NOMO-1 treated with DMSO at 0.1 percent for 48 hours (cell line): ENCODE results near the gene C6orf15.

Experiments
- DNase-seq: peaks from one replicate; lab custom pipeline; 2025; ENCODE audit not compliant: unreplicated experiment; lab: John Stamatoyannopoulos, UW

Gene C6orf15

GRCh38 chr6:31131595-31131994 is 19.2 kb upstream of the C6orf15 start:
- no peak for DNase-seq

GRCh38 chr6:31130751-31131150 is 18.4 kb upstream of the C6orf15 start:
- DNase-seq, result no peak

- no peak for DNase-seq
Measured at GRCh38 chr6:31129130-31129529, 16.8 kb upstream of the C6orf15 start.

DNA sequence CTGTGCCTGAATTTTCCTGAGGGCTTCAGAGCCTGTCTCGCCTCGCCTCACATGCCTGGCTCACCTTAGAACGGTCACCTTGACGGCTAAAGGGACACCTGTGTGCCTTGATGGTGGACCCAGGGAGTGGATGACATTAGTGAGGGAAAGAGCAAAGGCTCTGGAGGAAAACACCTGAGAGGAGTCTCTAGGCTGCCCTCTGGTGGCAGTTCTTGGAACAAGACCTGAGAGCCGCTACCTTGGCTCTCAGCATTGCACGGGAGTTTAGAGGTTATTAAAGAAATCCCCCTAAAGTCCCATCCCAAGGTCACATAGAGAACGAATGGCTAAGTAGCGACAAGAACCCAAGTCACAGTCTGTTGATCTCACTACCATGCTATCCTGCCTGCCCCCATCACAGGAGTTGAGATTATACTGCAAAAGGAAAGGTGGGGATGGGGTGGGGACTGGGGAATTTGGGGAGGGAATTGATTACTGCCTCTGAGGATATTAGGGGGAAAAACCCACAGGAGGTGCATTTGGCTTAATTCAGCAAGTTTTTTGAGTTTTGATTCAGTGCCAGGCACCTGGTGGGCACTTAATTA is 15.8 kb upstream of the C6orf15 start:
- peak; percentile 23 for DNase-seq

DNA sequence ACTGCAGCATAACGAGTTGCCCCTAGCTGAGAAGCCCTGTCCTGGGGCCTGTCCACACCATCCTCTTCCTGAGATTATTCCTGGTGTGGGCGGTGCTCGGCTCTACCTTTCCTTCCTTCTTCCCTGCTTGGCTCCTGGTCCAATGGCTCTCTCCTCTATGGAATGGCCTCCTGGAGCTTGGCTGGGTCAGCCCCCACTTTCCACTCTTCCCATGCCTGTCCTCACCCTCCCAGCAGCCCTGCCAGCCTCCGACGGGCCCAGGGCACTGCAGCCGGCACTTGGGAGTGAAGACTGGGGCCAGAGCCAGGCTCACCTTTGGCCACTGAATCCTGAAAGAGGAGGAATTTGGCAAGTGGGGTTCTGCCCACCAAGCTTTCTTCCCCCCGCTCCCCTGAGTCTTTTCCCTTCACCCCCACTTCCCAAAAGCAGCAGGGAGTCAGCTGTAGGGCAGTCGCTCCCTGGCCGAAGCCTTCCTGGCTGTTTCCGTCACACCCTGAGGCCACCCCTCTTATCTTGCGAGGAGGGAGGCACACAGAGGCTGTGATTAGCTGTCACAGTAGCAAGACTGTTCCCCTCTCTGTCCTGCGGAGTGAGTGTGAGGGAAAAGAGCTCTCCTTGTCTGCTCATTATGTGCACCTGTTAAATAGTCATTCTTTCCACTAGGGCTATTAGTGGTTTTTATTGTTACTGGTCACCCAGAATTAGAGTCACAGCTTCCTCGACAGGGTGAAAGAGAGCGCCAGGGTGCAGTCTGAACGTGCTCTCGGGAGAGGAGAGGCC is 14.2 kb upstream of the C6orf15 start:
- DNase-seq, result no peak

- no peak for DNase-seq
Measured at GRCh38 chr6:31125586-31126363, 13.4 kb upstream of the C6orf15 start.

DNA sequence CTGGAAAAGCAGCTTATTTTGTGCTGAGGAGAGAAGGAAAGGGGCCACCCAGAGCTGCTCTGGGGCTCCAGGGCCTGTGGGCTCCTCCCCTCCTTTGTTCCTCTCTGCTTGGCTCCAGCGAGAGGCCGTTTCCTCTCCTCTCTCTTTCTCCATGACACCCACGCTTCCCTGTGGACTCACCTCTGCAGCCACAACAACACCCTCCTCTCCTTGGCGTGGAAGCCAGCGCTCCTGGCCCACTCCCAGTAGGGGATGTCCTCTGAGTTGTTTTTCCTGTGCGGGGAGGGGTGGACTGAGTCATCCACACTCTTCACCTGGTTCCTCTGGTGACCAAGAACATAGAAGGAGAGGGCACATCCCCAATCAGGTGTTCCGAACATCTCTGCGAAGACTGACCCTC is 12.8 kb upstream of the C6orf15 start:
- DNase-seq, result no peak

- no peak for DNase-seq
Measured at GRCh38 chr6:31122791-31123706, 10.7 kb upstream of the C6orf15 start.

GRCh38 chr6:31121131-31121790 is 8.9 kb upstream of the C6orf15 start:
- no peak for DNase-seq

GRCh38 chr6:31120151-31120915 is 8.0 kb upstream of the C6orf15 start, which contains the start of gene CDSN:
Gene CDSN, minus strand, starts transcription at chr6:31120446. Its CDS starts 27 bp downstream, at chr6:31120419.
- DNase-seq, result no peak

- DNase-seq, result no peak
Measured at GRCh38 chr6:31118178-31118577, 5.8 kb upstream of the C6orf15 start.

GRCh38 chr6:31116661-31117385 is 4.4 kb upstream of the C6orf15 start:
- DNase-seq, result no peak

DNA sequence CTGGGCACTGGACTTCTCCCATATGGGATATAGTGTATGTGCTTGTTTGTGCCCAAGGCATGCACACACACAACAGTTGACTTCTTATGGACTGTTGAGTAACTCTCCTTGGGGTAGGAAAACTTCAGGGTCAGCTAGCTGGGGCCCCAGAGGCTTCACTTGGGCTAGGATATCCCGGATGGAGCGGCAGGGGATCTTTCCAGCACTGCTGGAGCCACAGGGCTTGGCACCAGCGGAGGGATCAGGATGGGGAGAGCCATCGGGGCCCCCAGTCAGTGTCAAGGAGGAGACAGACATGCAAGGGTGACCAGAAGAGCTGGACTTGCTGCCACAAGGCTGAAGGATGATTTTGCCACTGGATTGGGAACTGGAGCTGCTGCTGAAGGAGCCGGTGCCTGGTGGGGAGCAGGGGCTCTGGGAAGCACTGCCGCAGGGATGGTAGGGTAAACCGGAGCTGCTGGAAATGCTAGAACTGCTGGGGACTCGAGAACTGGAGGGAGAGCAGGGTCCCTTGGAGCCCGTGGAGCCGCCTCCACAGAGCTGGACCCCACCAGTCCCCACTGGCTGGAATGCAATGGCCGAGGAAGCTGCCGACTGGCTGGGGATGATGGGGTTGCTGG is 3.7 kb upstream of the C6orf15 start:
- DNase-seq, result no peak

- peak; percentile 8 for DNase-seq
Measured at GRCh38 chr6:31114970-31115849, 2.8 kb upstream of the C6orf15 start.

- DNase-seq, result no peak
Measured at GRCh38 chr6:31114541-31114878, 2.1 kb upstream of the C6orf15 start, which contains the start of gene PSORS1C1. Gene PSORS1C1, plus strand, starts transcription at chr6:31114800. Its CDS starts 14,833 bp downstream, at chr6:31129633.

DNA sequence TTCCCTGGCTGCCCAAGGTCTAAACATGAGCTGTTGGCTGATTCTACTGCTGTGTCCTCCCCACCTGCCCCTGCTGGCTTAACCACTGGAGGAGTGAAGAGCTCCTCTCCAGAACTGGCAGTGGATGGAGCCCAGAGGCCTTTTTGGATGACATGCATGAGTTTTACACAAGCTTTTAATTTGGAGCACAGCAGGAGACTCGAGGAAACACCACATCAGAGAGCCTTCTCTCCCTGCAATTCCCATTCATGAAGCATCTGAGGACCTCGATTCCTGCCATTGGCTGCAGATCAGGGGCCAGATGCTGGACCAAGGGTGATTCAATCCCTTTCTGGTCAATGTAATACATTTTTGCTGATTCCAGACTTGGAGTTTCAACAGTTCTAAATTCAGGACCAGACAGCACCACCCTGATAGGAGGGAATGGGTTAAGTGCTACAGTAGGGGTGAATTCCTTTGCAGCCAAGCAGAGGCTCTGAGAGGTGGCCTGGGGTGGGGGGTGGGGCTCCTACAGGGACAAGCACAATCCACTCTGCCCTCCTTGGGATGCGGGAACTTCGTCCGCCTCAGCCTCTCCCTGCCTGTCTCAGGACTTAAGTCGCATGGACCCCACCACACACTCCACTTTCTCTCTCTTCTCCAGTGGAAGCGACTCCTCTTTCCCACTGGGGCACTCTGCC is 1.6 kb upstream of the C6orf15 start:
- no peak for DNase-seq

DNA sequence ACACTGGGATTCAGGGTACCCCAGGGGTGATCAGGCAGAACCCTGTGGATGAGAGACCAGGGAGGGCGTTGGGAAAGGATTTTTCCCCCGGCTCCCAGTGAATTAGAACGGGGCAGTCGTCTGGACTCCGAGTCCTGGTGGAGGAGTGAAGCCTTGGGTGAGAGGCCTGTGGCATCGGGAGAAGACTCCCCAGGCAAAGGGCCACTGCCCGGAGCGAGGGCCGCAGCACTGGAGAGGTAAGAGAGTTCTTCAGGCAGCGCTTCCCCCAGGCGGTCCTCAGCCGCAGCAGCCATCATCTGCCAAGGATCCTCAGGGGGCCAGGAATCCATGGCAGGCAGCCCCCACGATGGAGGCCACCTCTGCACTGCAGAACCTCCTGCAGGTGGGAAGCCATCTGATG is 663 bp downstream of the C6orf15 start:
- DNase-seq, result no peak
